ENCODE measurements around the gene DPEP2NB. TPM values are rescaled to one million over a fixed set of nuclear protein-coding genes. Genes with fewer than 3 reads are reported as not detected.
A peak's percentile ranks its signal among the peaks of the same experiment; 100 is the strongest.

DPEP2NB gene
- total and polyA plus RNA-seq, 10 of the 15 experiments (the other 5 are each of a cell fraction or from before 2014, with no cell fraction given): not detected

GRCh38 chr16:67993207-67994039 is 22.3 kb downstream of the DPEP2NB start (continued):
- TF ChIP-seq ZNF217 (IDR thresholded peaks at IDR 0.05) (no peak), EP300 (IDR thresholded peaks at IDR 0.05; ENCODE audit: borderline replicate concordance in 1 of 2, control insufficient read depth in 1 of 2, low read depth in 2 of 2, low read length in 2 of 2) (no peak), NR2C1 (IDR thresholded peaks at IDR 0.05) (no peak), ZBTB4 (CRISPR knock-in tag; IDR thresholded peaks at IDR 0.05) (no peak), ETV6 (conservative IDR thresholded peaks at IDR 0.05 in 1 of 2, IDR thresholded peaks at IDR 0.05 in 1 of 2; ENCODE audit: borderline replicate concordance in 1 of 2, low read depth in 1 of 2) (no peak), JUND (IDR thresholded peaks at IDR 0.05; ENCODE audit: low read depth, low read length) (peak; percentile 55; the same call in 1 of the 2 replicates), PAX5 (IDR thresholded peaks at IDR 0.05; ENCODE audit: borderline replicate concordance, low read depth, low read length) (no peak), RB1 (IDR thresholded peaks at IDR 0.05; ENCODE audit: borderline replicate concordance) (peak; percentile 94; the same call in 1 of the 2 replicates), GABPA (IDR thresholded peaks at IDR 0.05; ENCODE audit: low read depth) (no peak), CBX5 (IDR thresholded peaks at IDR 0.05; ENCODE audit: low read depth) (no peak), FOXK2 (IDR thresholded peaks at IDR 0.05) (no peak), RAD21 (IDR thresholded peaks at IDR 0.05; ENCODE audit: insufficient read depth, low read depth, low read length) (peak; percentile 52)
- TF ChIP-seq, protein P1, sequence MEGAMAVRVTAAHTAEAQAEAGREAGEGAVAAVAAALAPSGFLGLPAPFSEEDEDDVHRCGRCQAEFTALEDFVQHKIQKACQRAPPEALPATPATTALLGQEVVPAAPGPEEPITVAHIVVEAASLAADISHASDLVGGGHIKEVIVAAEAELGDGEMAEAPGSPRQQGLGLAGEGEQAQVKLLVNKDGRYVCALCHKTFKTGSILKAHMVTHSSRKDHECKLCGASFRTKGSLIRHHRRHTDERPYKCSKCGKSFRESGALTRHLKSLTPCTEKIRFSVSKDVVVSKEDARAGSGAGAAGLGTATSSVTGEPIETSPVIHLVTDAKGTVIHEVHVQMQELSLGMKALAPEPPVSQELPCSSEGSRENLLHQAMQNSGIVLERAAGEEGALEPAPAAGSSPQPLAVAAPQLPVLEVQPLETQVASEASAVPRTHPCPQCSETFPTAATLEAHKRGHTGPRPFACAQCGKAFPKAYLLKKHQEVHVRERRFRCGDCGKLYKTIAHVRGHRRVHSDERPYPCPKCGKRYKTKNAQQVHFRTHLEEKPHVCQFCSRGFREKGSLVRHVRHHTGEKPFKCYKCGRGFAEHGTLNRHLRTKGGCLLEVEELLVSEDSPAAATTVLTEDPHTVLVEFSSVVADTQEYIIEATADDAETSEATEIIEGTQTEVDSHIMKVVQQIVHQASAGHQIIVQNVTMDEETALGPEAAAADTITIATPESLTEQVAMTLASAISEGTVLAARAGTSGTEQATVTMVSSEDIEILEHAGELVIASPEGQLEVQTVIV (IDR thresholded peaks at IDR 0.05; ENCODE audit: borderline replicate concordance, partially characterized antibody): no peak
- TF ChIP-seq, protein P2, sequence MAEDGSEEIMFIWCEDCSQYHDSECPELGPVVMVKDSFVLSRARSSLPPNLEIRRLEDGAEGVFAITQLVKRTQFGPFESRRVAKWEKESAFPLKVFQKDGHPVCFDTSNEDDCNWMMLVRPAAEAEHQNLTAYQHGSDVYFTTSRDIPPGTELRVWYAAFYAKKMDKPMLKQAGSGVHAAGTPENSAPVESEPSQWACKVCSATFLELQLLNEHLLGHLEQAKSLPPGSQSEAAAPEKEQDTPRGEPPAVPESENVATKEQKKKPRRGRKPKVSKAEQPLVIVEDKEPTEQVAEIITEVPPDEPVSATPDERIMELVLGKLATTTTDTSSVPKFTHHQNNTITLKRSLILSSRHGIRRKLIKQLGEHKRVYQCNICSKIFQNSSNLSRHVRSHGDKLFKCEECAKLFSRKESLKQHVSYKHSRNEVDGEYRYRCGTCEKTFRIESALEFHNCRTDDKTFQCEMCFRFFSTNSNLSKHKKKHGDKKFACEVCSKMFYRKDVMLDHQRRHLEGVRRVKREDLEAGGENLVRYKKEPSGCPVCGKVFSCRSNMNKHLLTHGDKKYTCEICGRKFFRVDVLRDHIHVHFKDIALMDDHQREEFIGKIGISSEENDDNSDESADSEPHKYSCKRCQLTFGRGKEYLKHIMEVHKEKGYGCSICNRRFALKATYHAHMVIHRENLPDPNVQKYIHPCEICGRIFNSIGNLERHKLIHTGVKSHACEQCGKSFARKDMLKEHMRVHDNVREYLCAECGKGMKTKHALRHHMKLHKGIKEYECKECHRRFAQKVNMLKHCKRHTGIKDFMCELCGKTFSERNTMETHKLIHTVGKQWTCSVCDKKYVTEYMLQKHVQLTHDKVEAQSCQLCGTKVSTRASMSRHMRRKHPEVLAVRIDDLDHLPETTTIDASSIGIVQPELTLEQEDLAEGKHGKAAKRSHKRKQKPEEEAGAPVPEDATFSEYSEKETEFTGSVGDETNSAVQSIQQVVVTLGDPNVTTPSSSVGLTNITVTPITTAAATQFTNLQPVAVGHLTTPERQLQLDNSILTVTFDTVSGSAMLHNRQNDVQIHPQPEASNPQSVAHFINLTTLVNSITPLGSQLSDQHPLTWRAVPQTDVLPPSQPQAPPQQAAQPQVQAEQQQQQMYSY (CRISPR knock-in tag; IDR thresholded peaks at IDR 0.05): no peak
- TF ChIP-seq, protein P3, sequence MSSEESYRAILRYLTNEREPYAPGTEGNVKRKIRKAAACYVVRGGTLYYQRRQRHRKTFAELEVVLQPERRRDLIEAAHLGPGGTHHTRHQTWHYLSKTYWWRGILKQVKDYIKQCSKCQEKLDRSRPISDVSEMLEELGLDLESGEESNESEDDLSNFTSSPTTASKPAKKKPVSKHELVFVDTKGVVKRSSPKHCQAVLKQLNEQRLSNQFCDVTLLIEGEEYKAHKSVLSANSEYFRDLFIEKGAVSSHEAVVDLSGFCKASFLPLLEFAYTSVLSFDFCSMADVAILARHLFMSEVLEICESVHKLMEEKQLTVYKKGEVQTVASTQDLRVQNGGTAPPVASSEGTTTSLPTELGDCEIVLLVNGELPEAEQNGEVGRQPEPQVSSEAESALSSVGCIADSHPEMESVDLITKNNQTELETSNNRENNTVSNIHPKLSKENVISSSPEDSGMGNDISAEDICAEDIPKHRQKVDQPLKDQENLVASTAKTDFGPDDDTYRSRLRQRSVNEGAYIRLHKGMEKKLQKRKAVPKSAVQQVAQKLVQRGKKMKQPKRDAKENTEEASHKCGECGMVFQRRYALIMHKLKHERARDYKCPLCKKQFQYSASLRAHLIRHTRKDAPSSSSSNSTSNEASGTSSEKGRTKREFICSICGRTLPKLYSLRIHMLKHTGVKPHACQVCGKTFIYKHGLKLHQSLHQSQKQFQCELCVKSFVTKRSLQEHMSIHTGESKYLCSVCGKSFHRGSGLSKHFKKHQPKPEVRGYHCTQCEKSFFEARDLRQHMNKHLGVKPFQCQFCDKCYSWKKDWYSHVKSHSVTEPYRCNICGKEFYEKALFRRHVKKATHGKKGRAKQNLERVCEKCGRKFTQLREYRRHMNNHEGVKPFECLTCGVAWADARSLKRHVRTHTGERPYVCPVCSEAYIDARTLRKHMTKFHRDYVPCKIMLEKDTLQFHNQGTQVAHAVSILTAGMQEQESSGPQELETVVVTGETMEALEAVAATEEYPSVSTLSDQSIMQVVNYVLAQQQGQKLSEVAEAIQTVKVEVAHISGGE (CRISPR knock-in tag; IDR thresholded peaks at IDR 0.05): no peak

All from GM12878 (cell line).